ENCODE measurements around the gene RASA3.

Gene RASA3

DNA sequence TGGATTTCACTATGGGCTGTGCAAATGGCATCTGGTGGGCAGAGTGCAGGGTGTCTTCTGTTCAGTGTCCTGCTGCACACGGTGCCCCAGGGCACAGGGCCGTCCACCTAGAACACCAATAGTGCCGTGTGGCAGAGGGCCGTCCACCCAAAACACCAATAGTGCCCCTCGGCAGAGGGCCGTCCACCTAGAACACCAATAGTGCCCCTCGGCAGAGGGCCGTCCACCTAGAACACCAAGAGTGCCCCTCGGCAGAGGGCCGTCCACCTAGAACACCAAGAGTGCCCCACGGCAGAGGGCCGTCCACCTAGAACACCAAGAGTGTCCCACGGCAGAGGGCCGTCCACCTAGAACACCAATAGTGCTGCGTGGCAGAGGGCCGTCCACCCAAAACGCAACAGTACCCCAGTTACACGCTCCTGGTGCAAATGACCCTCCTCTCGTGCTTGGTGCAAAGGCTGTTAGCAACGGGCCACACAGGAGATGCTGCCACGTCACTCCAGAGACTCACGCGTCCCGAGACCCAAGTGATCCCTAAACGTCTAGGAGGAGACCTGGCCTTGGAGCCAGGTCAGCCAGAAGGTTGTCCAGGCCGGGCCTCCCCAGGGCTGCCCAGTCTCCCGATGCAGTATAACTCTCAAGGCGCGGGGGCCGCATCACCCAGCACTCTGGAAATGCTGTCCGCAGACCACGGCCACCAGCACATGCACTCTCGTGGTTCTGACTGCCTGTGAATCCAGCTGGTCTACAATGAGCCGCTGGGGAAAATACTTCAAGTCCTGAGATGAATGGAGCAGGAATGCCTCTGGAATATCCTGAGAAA is 51.5 kb downstream of the RASA3 start:
- H3K9ac ChIP-seq (ENCODE audit: low read length): no peak overlapping the region
- H3K79me2 ChIP-seq (ENCODE audit: low read length): no peaks in the 10 kb centered on the region
- TF ChIP-seq EZH2phosphoT487 (IDR thresholded peaks at IDR 0.05; ENCODE audit: low read depth): no peak
- TF ChIP-seq, protein P1, sequence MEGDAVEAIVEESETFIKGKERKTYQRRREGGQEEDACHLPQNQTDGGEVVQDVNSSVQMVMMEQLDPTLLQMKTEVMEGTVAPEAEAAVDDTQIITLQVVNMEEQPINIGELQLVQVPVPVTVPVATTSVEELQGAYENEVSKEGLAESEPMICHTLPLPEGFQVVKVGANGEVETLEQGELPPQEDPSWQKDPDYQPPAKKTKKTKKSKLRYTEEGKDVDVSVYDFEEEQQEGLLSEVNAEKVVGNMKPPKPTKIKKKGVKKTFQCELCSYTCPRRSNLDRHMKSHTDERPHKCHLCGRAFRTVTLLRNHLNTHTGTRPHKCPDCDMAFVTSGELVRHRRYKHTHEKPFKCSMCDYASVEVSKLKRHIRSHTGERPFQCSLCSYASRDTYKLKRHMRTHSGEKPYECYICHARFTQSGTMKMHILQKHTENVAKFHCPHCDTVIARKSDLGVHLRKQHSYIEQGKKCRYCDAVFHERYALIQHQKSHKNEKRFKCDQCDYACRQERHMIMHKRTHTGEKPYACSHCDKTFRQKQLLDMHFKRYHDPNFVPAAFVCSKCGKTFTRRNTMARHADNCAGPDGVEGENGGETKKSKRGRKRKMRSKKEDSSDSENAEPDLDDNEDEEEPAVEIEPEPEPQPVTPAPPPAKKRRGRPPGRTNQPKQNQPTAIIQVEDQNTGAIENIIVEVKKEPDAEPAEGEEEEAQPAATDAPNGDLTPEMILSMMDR (IDR thresholded peaks at IDR 0.05; ENCODE audit: low read depth, low read length): no peak
- H3K36me3 ChIP-seq (replicated peaks; ENCODE audit: low read depth, low read length): no peaks in the 10 kb centered on the region
- no peak overlapping the region for H3K27ac ChIP-seq (ENCODE audit: low read length)
- no peaks in the 10 kb centered on the region for H4K20me1 ChIP-seq (ENCODE audit: insufficient read depth, low read length)
- H3K9me3 ChIP-seq (ENCODE audit: insufficient read depth, low read length): no peaks in the 10 kb centered on the region; the same call in 1 of the 2 replicates
- H3K4me2 ChIP-seq (ENCODE audit: low read length): no peak overlapping the region
- H3K27me3 ChIP-seq (ENCODE audit: low read depth, low read length): no peaks in the 10 kb centered on the region
- no peaks in the 10 kb centered on the region for H3K4me1 ChIP-seq (ENCODE audit: low read length)
- no peak overlapping the region for H2AFZ ChIP-seq (ENCODE audit: low read depth, low read length)
- H3K4me3 ChIP-seq (ENCODE audit: low read length): no peak overlapping the region

DNA sequence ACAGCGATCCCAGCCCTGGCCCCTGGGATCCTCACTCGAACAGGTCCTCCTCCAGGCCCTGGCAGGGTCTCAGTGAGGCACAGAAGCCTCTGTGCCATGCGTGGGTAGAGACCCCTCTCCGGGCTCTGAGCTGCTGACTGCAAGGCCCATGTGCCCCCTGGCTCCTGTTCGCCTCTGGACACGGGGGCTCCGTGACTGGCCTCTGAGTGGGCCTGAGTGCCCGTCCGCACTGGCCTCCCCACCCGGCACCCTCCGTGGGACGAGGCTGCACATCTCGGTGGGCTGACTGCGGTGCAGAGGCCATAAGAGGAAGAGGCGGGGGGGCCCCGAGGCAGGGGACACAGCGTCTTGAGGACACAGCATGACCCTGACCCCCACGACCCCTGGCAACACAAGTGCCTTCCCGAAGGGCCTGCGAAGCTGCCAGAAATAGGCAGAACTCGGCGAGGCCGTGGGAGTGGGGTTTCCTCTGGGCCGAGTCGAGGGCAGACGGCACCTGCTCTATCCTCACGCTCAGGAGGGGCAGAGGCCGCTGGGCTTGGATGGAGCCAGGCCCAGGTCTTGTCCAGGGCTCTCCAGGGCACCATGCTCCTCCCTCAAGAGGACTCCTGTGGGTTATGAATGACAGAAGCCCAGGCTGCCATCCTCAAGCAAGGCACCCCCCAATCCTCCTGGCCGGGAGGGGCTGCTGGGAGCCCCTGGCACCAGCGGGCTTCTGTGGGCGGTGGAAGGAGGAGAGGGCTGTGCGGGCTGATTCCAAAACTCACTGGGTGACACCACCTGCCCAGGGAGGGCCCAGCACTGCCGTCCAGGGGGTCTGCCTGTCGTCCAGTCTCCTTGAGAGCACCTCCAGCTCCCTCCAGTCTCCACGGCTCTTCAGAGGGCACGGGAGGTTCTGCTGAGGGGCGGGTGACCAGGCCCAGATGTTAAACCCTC is 52.6 kb downstream of the RASA3 start:
- Histone ChIP-seq H2AFZ (ENCODE audit: low read depth, low read length) (no peak overlapping the region), H3K9me3 (ENCODE audit: insufficient read depth, low read length) (no peaks in the 10 kb centered on the region; the same call in 1 of the 2 replicates), H4K20me1 (ENCODE audit: insufficient read depth, low read length) (no peaks in the 10 kb centered on the region), H3K27ac (ENCODE audit: low read length) (no peak overlapping the region), H3K36me3 (replicated peaks; ENCODE audit: low read depth, low read length) (no peaks in the 10 kb centered on the region), H3K27me3 (ENCODE audit: low read depth, low read length) (no peaks in the 10 kb centered on the region), H3K9ac (ENCODE audit: low read length) (no peak overlapping the region), H3K4me2 (ENCODE audit: low read length) (no peak overlapping the region), H3K4me1 (ENCODE audit: low read length) (no peaks in the 10 kb centered on the region), H3K79me2 (ENCODE audit: low read length) (no peaks in the 10 kb centered on the region), H3K4me3 (ENCODE audit: low read length) (no peak overlapping the region)
- TF ChIP-seq, protein P1 (IDR thresholded peaks at IDR 0.05; ENCODE audit: low read depth, low read length): no peak
- TF ChIP-seq EZH2phosphoT487 (IDR thresholded peaks at IDR 0.05; ENCODE audit: low read depth): no peak

DNA sequence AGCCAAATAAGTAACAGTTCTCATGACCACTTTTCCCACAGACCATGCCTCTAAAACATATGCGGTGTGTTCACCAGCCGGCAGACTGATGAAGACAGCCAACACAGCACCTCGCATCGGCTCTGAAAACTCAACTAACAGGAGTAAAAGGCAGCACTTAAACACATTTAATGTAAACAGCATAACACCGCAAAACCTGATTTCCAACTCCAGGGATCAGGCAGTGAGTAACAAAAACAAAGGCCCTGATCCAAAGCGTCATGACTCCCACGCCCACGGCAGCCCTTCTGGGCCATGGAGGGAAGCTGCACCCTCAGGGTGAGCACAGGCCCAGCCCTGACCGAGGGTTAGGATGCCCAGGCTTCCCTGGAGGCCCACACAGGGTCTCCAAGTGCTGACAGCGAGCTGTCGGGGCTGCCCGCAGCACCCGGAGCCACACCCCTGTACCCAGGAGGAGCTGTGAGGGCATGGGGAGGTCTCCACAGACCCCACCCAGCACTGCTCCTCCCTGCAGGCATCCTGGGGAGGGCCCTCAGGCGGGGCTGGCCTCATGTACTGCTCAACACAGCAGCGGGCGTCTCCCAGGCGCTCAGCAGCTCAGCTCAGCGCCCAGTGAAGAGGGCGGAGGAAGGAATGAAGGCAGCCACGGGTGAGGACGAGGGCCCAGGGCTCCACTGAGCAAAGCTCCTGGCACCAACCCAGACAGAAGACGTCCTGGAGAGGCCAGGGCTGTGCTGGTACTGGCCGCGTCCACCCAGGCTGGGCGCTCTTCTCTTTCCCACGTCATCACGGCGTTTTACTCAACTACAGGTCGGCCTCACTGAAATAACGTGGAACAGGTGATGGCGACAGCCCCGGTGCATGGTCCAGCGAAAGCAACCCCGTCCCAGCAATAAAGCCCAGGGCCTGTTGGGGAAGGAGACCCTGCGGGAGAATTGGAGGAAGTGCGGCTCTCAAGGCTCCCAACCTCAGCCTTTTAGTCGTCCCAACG is 53.7 kb downstream of the RASA3 start:
- no peak overlapping the region for H3K4me3 ChIP-seq (ENCODE audit: low read length)
- H3K4me2 ChIP-seq (ENCODE audit: low read length): no peak overlapping the region
- H2AFZ ChIP-seq (ENCODE audit: low read depth, low read length): no peak overlapping the region
- H3K27ac ChIP-seq (ENCODE audit: low read length): no peak overlapping the region
- H3K79me2 ChIP-seq (ENCODE audit: low read length): no peaks in the 10 kb centered on the region
- H3K9ac ChIP-seq (ENCODE audit: low read length): no peak overlapping the region
- no peak for TF ChIP-seq EZH2phosphoT487 (IDR thresholded peaks at IDR 0.05; ENCODE audit: low read depth)
- TF ChIP-seq, protein P1 (IDR thresholded peaks at IDR 0.05; ENCODE audit: low read depth, low read length): no peak
- H3K9me3 ChIP-seq (ENCODE audit: insufficient read depth, low read length): no peaks in the 10 kb centered on the region; the same call in 1 of the 2 replicates
- no peaks in the 10 kb centered on the region for H4K20me1 ChIP-seq (ENCODE audit: insufficient read depth, low read length)
- no peaks in the 10 kb centered on the region for H3K4me1 ChIP-seq (ENCODE audit: low read length)
- H3K27me3 ChIP-seq (ENCODE audit: low read depth, low read length): no peaks in the 10 kb centered on the region
- no peaks in the 10 kb centered on the region for H3K36me3 ChIP-seq (replicated peaks; ENCODE audit: low read depth, low read length)

Data from OCI-LY3 (cell line).